ENCODE results near the gene EPHB3.

Gene EPHB3

GRCh38 chr3:184588776-184589175 is 27.2 kb downstream of the EPHB3 start:
- Histone ChIP-seq H3K27ac (ENCODE audit: low read length) (no peak overlapping the region), H3K4me3 (ENCODE audit: low read length) (no peak overlapping the region), H3K9ac (ENCODE audit: low read length) (no peak overlapping the region), H3K9me3 (ENCODE audit: control insufficient read depth, low read depth, low read length) (no peaks in the 10 kb centered on the region), H3K27me3 (ENCODE audit: control insufficient read depth, insufficient read depth, low read length) (peaks cover 37% of the 10 kb centered on the region), H3K4me1 (ENCODE audit: control insufficient read depth, low read depth, low read length) (peaks cover 5% of the 10 kb centered on the region), H3K36me3 (ENCODE audit: control insufficient read depth, low read depth, low read length) (no peaks in the 10 kb centered on the region)

GRCh38 chr3:184590795-184591194 is 29.2 kb downstream of the EPHB3 start:
- Histone ChIP-seq H3K36me3 (ENCODE audit: control insufficient read depth, low read depth, low read length) (no peaks in the 10 kb centered on the region), H3K4me3 (ENCODE audit: low read length) (no peak overlapping the region), H3K27me3 (ENCODE audit: control insufficient read depth, insufficient read depth, low read length) (peaks cover 21% of the 10 kb centered on the region), H3K9me3 (ENCODE audit: control insufficient read depth, low read depth, low read length) (no peaks in the 10 kb centered on the region), H3K27ac (ENCODE audit: low read length) (no peak overlapping the region), H3K9ac (ENCODE audit: low read length) (no peak overlapping the region), H3K4me1 (ENCODE audit: control insufficient read depth, low read depth, low read length) (peaks cover 13% of the 10 kb centered on the region)

GRCh38 chr3:184591789-184592188 is 30.2 kb downstream of the EPHB3 start:
- Histone ChIP-seq H3K36me3 (ENCODE audit: control insufficient read depth, low read depth, low read length) (no peaks in the 10 kb centered on the region), H3K4me3 (ENCODE audit: low read length) (no peak overlapping the region), H3K9me3 (ENCODE audit: control insufficient read depth, low read depth, low read length) (no peaks in the 10 kb centered on the region), H3K27me3 (ENCODE audit: control insufficient read depth, insufficient read depth, low read length) (peaks cover 16% of the 10 kb centered on the region), H3K27ac (ENCODE audit: low read length) (no peak overlapping the region), H3K4me1 (ENCODE audit: control insufficient read depth, low read depth, low read length) (peaks cover 16% of the 10 kb centered on the region), H3K9ac (ENCODE audit: low read length) (no peak overlapping the region)

GRCh38 chr3:184592371-184593219 is 31.0 kb downstream of the EPHB3 start:
- Histone ChIP-seq H3K4me1 (ENCODE audit: control insufficient read depth, low read depth, low read length) (peaks cover 16% of the 10 kb centered on the region), H3K9me3 (ENCODE audit: control insufficient read depth, low read depth, low read length) (no peaks in the 10 kb centered on the region), H3K27me3 (ENCODE audit: control insufficient read depth, insufficient read depth, low read length) (peaks cover 16% of the 10 kb centered on the region), H3K4me3 (ENCODE audit: low read length) (no peak overlapping the region), H3K36me3 (ENCODE audit: control insufficient read depth, low read depth, low read length) (no peaks in the 10 kb centered on the region), H3K27ac (ENCODE audit: low read length) (no peak overlapping the region), H3K9ac (ENCODE audit: low read length) (no peak overlapping the region)

- no peaks in the 10 kb centered on the region for H3K9me3 ChIP-seq (ENCODE audit: control insufficient read depth, low read depth, low read length)
- no peak overlapping the region for H3K27ac ChIP-seq (ENCODE audit: low read length)
- no peak overlapping the region for H3K4me3 ChIP-seq (ENCODE audit: low read length)
- H3K27me3 ChIP-seq (ENCODE audit: control insufficient read depth, insufficient read depth, low read length), result peaks cover 16% of the 10 kb centered on the region
- H3K9ac ChIP-seq (ENCODE audit: low read length), result no peak overlapping the region
- peaks cover 16% of the 10 kb centered on the region for H3K4me1 ChIP-seq (ENCODE audit: control insufficient read depth, low read depth, low read length)
- no peaks in the 10 kb centered on the region for H3K36me3 ChIP-seq (ENCODE audit: control insufficient read depth, low read depth, low read length)
Measured at GRCh38 chr3:184593220-184593927, 31.8 kb downstream of the EPHB3 start.

- no peaks in the 10 kb centered on the region for H3K36me3 ChIP-seq (ENCODE audit: control insufficient read depth, low read depth, low read length)
Measured at GRCh38 chr3:184593928-184594303, 32.3 kb downstream of the EPHB3 start.

GRCh38 chr3:184594371-184595001 is 32.9 kb downstream of the EPHB3 start:
- Histone ChIP-seq H3K27ac (ENCODE audit: low read length) (no peak overlapping the region), H3K36me3 (ENCODE audit: control insufficient read depth, low read depth, low read length) (no peaks in the 10 kb centered on the region), H3K27me3 (ENCODE audit: control insufficient read depth, insufficient read depth, low read length) (peaks cover 22% of the 10 kb centered on the region), H3K9ac (ENCODE audit: low read length) (no peak overlapping the region), H3K4me3 (ENCODE audit: low read length) (no peak overlapping the region), H3K4me1 (ENCODE audit: control insufficient read depth, low read depth, low read length) (peaks cover 16% of the 10 kb centered on the region), H3K9me3 (ENCODE audit: control insufficient read depth, low read depth, low read length) (no peaks in the 10 kb centered on the region)

More at GRCh38 chr3:184593928-184594303, 32.3 kb downstream of the EPHB3 start:
- peaks cover 16% of the 10 kb centered on the region for H3K4me1 ChIP-seq (ENCODE audit: control insufficient read depth, low read depth, low read length)
- H3K9ac ChIP-seq (ENCODE audit: low read length), result no peak overlapping the region
- no peak overlapping the region for H3K4me3 ChIP-seq (ENCODE audit: low read length)
- H3K27me3 ChIP-seq (ENCODE audit: control insufficient read depth, insufficient read depth, low read length), result peaks cover 16% of the 10 kb centered on the region
- no peaks in the 10 kb centered on the region for H3K9me3 ChIP-seq (ENCODE audit: control insufficient read depth, low read depth, low read length)
- no peak overlapping the region for H3K27ac ChIP-seq (ENCODE audit: low read length)

- Histone ChIP-seq H3K27ac (ENCODE audit: low read length) (no peak overlapping the region), H3K4me3 (ENCODE audit: low read length) (no peak overlapping the region), H3K9ac (ENCODE audit: low read length) (no peak overlapping the region), H3K4me1 (ENCODE audit: control insufficient read depth, low read depth, low read length) (peaks cover 16% of the 10 kb centered on the region), H3K27me3 (ENCODE audit: control insufficient read depth, insufficient read depth, low read length) (peaks cover 34% of the 10 kb centered on the region), H3K9me3 (ENCODE audit: control insufficient read depth, low read depth, low read length) (no peaks in the 10 kb centered on the region), H3K36me3 (ENCODE audit: control insufficient read depth, low read depth, low read length) (no peaks in the 10 kb centered on the region)
Measured at GRCh38 chr3:184595726-184596125, 34.1 kb downstream of the EPHB3 start.

GRCh38 chr3:184596233-184596632 is 34.6 kb downstream of the EPHB3 start:
- H3K27ac ChIP-seq (ENCODE audit: low read length), result no peak overlapping the region
- H3K27me3 ChIP-seq (ENCODE audit: control insufficient read depth, insufficient read depth, low read length), result peaks cover 39% of the 10 kb centered on the region
- no peaks in the 10 kb centered on the region for H3K9me3 ChIP-seq (ENCODE audit: control insufficient read depth, low read depth, low read length)
- H3K4me3 ChIP-seq (ENCODE audit: low read length), result no peak overlapping the region
- H3K36me3 ChIP-seq (ENCODE audit: control insufficient read depth, low read depth, low read length), result no peaks in the 10 kb centered on the region
- no peak overlapping the region for H3K9ac ChIP-seq (ENCODE audit: low read length)
- H3K4me1 ChIP-seq (ENCODE audit: control insufficient read depth, low read depth, low read length), result peaks cover 16% of the 10 kb centered on the region

- Histone ChIP-seq H3K4me3 (ENCODE audit: low read length) (no peak overlapping the region), H3K9me3 (ENCODE audit: control insufficient read depth, low read depth, low read length) (no peaks in the 10 kb centered on the region), H3K27me3 (ENCODE audit: control insufficient read depth, insufficient read depth, low read length) (peaks cover 43% of the 10 kb centered on the region), H3K9ac (ENCODE audit: low read length) (no peak overlapping the region), H3K27ac (ENCODE audit: low read length) (no peak overlapping the region), H3K36me3 (ENCODE audit: control insufficient read depth, low read depth, low read length) (no peaks in the 10 kb centered on the region), H3K4me1 (ENCODE audit: control insufficient read depth, low read depth, low read length) (peaks cover 16% of the 10 kb centered on the region)
Measured at GRCh38 chr3:184596886-184597575, 35.4 kb downstream of the EPHB3 start.

Measured in iPS-18a (cell line).